Measurements from ENCODE around the gene POU4F3. TPM values are rescaled to one million over a fixed set of nuclear protein-coding genes. Genes with fewer than 3 reads are reported as not detected.

Gene POU4F3
- total RNA-seq, 1 donor: 0.09 TPM

DNA sequence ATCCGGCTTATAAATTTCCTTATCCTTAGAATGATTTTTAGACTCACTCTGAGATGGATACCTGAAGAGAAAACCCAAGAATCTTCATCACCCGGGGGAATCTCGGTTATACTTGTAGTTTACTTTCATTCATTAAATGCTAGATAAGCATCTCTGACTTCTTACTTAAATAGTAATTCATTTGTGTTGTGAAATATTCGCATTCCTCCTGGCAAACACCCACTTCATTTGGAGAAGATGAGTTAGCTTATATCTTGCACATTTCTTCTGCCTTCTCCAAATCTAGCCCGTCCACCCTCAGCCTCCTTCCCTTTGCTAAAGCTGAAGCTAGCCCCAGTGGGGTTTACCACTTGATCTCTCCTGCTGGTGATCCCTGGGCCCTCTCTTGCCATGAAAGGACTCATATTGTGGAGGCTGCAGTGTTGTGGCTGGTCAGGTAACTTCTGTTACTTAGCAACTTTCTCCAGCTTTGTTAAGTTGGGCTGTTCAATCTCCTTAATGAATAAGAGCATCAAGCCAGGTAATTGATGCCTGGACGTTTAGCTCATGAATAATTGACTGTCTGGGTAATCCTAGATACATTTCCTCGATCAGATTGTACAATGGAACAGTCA lies 11.3 kb upstream of the POU4F3 start:
- no peak for DNase-seq (ENCODE audit: low read depth)
- H3K4me3 ChIP-seq (ENCODE audit: low read depth, low read length): no peak overlapping the region
- TF ChIP-seq, protein P1, sequence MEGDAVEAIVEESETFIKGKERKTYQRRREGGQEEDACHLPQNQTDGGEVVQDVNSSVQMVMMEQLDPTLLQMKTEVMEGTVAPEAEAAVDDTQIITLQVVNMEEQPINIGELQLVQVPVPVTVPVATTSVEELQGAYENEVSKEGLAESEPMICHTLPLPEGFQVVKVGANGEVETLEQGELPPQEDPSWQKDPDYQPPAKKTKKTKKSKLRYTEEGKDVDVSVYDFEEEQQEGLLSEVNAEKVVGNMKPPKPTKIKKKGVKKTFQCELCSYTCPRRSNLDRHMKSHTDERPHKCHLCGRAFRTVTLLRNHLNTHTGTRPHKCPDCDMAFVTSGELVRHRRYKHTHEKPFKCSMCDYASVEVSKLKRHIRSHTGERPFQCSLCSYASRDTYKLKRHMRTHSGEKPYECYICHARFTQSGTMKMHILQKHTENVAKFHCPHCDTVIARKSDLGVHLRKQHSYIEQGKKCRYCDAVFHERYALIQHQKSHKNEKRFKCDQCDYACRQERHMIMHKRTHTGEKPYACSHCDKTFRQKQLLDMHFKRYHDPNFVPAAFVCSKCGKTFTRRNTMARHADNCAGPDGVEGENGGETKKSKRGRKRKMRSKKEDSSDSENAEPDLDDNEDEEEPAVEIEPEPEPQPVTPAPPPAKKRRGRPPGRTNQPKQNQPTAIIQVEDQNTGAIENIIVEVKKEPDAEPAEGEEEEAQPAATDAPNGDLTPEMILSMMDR (IDR thresholded peaks at IDR 0.05; ENCODE audit: insufficient read depth, low read length): no peak

DNA sequence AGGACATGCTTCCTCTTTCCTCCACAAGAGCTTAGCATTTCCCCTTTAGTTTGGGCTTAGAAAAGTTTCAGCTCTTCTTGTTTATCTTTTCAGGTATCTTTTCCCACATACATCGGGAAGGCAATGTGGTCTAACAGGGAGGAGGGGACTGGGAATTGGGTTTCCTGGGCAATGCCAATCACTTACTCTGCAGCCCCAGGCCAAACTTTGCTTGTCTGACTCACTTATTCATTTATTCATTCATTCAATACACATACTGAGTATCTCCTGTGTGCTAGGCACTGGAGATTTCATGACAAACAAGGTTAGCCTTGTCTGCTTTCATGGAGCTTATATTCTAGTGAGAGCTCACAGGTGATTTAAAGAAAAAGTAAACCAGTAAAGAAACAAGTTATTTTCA lies 10.7 kb upstream of the POU4F3 start:
- TF ChIP-seq, protein P1 (IDR thresholded peaks at IDR 0.05; ENCODE audit: insufficient read depth, low read length): no peak
- DNase-seq (ENCODE audit: low read depth): no peak
- H3K4me3 ChIP-seq (ENCODE audit: low read depth, low read length): no peak overlapping the region

DNA sequence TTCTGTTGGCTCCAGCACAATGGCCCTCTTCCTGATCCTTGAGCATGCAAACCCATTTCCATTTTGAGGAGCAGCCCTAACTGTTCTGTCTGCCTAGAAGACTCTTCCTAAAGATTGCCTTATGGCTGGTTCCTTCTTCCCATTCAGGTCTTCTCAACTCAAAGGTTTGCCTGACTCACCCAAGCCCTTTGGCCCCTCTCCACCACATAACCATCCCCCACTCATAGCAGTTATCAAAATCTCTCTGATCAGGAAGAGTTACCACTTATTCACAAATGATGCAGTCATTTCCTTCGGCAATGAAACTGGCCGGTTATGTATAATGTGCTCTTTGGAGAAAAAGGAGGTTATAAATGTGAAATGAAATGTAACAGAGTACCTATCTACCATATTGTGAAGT lies 8.9 kb upstream of the POU4F3 start:
- no peak overlapping the region for H3K4me3 ChIP-seq (ENCODE audit: low read depth, low read length)
- TF ChIP-seq, protein P1 (IDR thresholded peaks at IDR 0.05; ENCODE audit: insufficient read depth, low read length): no peak
- DNase-seq (ENCODE audit: low read depth): no peak

DNA sequence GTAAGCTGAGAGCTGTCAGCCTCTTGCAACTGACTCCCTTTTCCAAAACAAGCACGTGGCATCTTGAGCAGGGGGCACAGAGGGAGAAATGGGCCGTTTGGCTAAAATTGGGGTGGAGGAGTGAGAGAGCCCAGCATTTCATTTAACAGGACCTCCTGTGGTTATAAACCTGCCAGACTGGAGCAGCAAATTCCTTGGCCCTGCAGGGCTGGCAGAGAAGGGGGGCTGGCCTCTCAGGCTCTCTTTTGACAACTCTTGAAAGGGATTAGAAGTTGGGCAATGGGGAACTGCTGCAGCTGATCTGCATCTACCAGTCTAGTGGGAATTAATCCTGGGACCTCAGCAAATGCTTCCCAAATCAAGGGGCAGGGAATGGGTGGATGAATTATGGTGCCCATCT lies 7.2 kb upstream of the POU4F3 start:
- DNase-seq (ENCODE audit: low read depth): no peak
- no peak overlapping the region for H3K4me3 ChIP-seq (ENCODE audit: low read depth, low read length)
- TF ChIP-seq, protein P1 (IDR thresholded peaks at IDR 0.05; ENCODE audit: insufficient read depth, low read length): no peak

DNA sequence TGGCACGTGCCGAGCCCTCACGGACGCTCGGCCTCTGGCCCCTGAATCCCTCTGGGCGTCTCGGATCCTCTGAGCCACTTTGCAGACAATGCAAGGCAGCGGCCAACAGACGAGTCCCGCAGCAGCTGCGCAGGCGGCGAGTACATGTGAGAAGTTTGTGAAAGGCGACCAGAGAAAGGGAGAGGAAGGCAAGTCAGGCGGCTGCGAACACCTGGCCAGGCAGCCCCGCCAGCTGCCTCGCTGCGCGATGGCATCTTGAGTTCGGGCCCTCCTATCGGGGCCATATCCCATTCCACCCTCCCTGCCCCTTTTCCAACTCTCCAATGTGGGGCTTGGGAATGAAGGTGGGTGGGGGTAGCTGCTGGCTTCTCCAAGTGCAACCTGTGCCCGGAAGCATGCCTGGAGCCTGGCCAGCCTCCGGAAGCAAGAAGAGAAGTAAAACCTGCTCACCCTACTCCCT lies 4.5 kb upstream of the POU4F3 start:
- H3K4me3 ChIP-seq (ENCODE audit: low read depth, low read length): no peak overlapping the region
- TF ChIP-seq, protein P1 (IDR thresholded peaks at IDR 0.05; ENCODE audit: insufficient read depth, low read length): no peak
- no peak for DNase-seq (ENCODE audit: low read depth)

DNA sequence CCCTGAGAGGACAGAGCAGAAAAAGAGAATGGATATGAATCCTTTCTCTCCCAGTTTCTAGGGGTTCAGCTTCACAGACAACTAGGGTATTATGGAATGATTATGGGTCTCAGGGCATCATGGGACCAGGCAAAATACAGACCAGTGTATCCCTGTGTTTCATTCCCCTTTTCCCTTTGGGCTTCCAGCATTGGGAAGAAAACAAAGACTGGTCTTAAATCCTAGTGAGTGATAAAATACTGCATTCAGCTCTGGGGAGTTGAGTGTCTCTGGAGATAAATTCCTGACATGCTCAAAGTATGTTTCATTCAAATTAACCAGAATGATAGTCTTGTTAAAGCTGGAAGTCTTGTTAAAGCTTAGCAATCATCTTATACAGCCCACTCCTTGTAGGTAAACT lies 2.4 kb upstream of the POU4F3 start:
- TF ChIP-seq, protein P1 (IDR thresholded peaks at IDR 0.05; ENCODE audit: insufficient read depth, low read length): no peak
- no peak overlapping the region for H3K4me3 ChIP-seq (ENCODE audit: low read depth, low read length)
- no peak for DNase-seq (ENCODE audit: low read depth)
